H1 (cell line): ENCODE results near the gene LRP1-AS. TPM values are rescaled to one million over a fixed set of nuclear protein-coding genes. Genes with fewer than 3 reads are reported as not detected.

ENCODE experiments used
- ASH2L ChIP-seq: fragments of 200-600, 300-600 bp; sonication (generic); IDR thresholded peaks from one replicate; pipeline ENCODE4 v1.7.1; 2017; ENCODE audit warnings: low read length
- ATF2 ChIP-seq: IDR thresholded peaks from 2 replicates; pipeline ENCODE4 v1.6.1; 2012; ENCODE audit warnings: low read length, inconsistent platforms
- CREB1 ChIP-seq: IDR thresholded peaks from 2 replicates; pipeline ENCODE4 v1.6.1; 2012; ENCODE audit warnings: inconsistent platforms
- KDM4A ChIP-seq: IDR thresholded peaks from one replicate; pipeline ENCODE4 v1.7.1; 2012; ENCODE audit warnings: low read depth, mild to moderate bottlenecking, moderate library complexity, low read length, inconsistent platforms; ENCODE audit not compliant: severe bottlenecking
- NRF1 ChIP-seq: IDR thresholded peaks from 2 replicates; pipeline ENCODE4 v1.6.1; 2011; ENCODE audit warnings: mild to moderate bottlenecking, low read depth, low read length, improper control_type of control experiment
- RNF2 ChIP-seq: fragments of 200-900, 300-1000 bp; sonication (generic); IDR thresholded peaks from 2 replicates; pipeline ENCODE4 v1.7.1; 2016; ENCODE audit warnings: borderline replicate concordance, low read depth, mild to moderate bottlenecking, antibody characterized with exemption, low read length; ENCODE audit not compliant: poor library complexity, severe bottlenecking; ENCODE audit errors: missing control alignments
- RXRA ChIP-seq: IDR thresholded peaks from 2 replicates; pipeline ENCODE4 v1.6.1; 2011; ENCODE audit warnings: low read depth, mild to moderate bottlenecking, low read length, moderate library complexity; ENCODE audit not compliant: insufficient read depth
- SIRT6 ChIP-seq: IDR thresholded peaks from one replicate; pipeline ENCODE4 v1.7.1; 2012; ENCODE audit warnings: low read length, inconsistent platforms
- SP1 ChIP-seq: IDR thresholded peaks from 2 replicates; pipeline ENCODE4 v1.6.1; 2011; ENCODE audit warnings: low read depth, low read length
- USF2 ChIP-seq: IDR thresholded peaks from 2 replicates; pipeline ENCODE4 v1.6.1; 2011; ENCODE audit warnings: low read length, improper control_type of control experiment
- polyA plus RNA-seq, 7 experiments: library from polyadenylated mRNA; depleted of rRNA in 3 of 7; stranded (reverse) in 5 of 7; unstranded in 2 of 7; fragments of >200 nt in 5 of 7; fragments of 200-250 nt in 2 of 7; gene quantifications; 1 replicate in 5 of 7; 2 replicates in 1 of 7; 4 replicates in 1 of 7; pipeline versions ENCODE4 v1.2.1 to v1.2.3, GENCODE V29; 2011 to 2013; ENCODE audit warnings: missing spikeins in 2 of 7, mixed read lengths in 2 of 7
- total RNA-seq: library from RNA; stranded (reverse); fragmentation: NEBNext Ultra II Directional; extraction: Animal tissue kit (Norgen Biotek cat#: 25700); gene quantifications from 2 replicates; pipeline ENCODE4 v1.2.1, GENCODE V29; 2021

Gene LRP1-AS
- total and polyA plus RNA-seq, 2 of the 8 experiments (the other 6 are each of a cell fraction or from before 2014, with no cell fraction given) = not detected

GRCh38 chr12:57127726-57128518 lies 19.5 kb downstream of the LRP1-AS start, which contains the start of gene LRP1 (continued):
- TF ChIP-seq SP1 (no peak), USF2 (no peak), NRF1 (no peak), ATF2 (no peak), KDM4A (peak; percentile 37), RNF2 (no peak), SIRT6 (no peak), RXRA (no peak), ASH2L (peak; percentile 17), CREB1 (peak; percentile 27; the same call in 1 of the 2 replicates)
